Activated naive CD4-positive, alpha-beta T cell treated with anti-CD3 and anti-CD28 coated beads, Interleukin-2, amount 10 ng/mL, durations not matched to agents 7 days and 5 days (primary cell): ENCODE measurements around the gene HSFX4.
"Not testable (repeated sequence)": the region's sequence is repeated elsewhere in the genome, so short reads cannot be mapped to it uniquely, and the experiment has no call there.

Experiments
- CTCF ChIA-PET: fragments of 350-600 bp; sonication (Branson Sonifier 250); formaldehyde crosslinking; loops from one replicate; lab custom pipeline; 2021; ENCODE audit warnings: antibody characterized with exemption; lab: Charles Lee
- DNase-seq: peaks from one replicate; pipeline ENCODE4 v3.0.0-alpha.2; 2020
- H3K27ac Mint-ChIP-seq: one replicate; pipeline ENCODE4 v1.8.0; 2021; ENCODE audit warnings: mild to moderate bottlenecking, moderate library complexity, mixed read lengths
- H3K27me3 Mint-ChIP-seq: one replicate; pipeline ENCODE4 v1.8.0; 2021; ENCODE audit warnings: mild to moderate bottlenecking, mixed read lengths
- H3K36me3 Mint-ChIP-seq: one replicate; pipeline ENCODE4 v1.8.0; 2021; ENCODE audit warnings: mixed read lengths
- H3K4me1 Mint-ChIP-seq: one replicate; pipeline ENCODE4 v1.8.0; 2021; ENCODE audit warnings: mixed read lengths
- H3K4me3 Mint-ChIP-seq: one replicate; pipeline ENCODE4 v1.8.0; 2021; ENCODE audit warnings: mild to moderate bottlenecking, moderate library complexity, mixed read lengths
- H3K9me3 Mint-ChIP-seq: one replicate; pipeline ENCODE4 v1.8.0; 2021; ENCODE audit warnings: mixed read lengths

Gene HSFX4

GRCh38 chrX:149945820-149946219 is 16.4 kb downstream of the HSFX4 start:
- DNase-seq, H3K4me3 Mint-ChIP-seq, H3K4me1 Mint-ChIP-seq, H3K36me3 Mint-ChIP-seq, H3K27ac Mint-ChIP-seq, H3K9me3 Mint-ChIP-seq, CTCF ChIA-PET, H3K27me3 Mint-ChIP-seq: not testable (repeated sequence)

GRCh38 chrX:149946932-149947331 is 17.6 kb downstream of the HSFX4 start:
- DNase-seq, H3K4me1 Mint-ChIP-seq, H3K27ac Mint-ChIP-seq, H3K27me3 Mint-ChIP-seq, H3K9me3 Mint-ChIP-seq, H3K4me3 Mint-ChIP-seq, CTCF ChIA-PET, H3K36me3 Mint-ChIP-seq: not testable (repeated sequence)

- H3K27ac Mint-ChIP-seq: no peak overlapping the region
- H3K4me1 Mint-ChIP-seq: no peaks in the 10 kb centered on the region
- no peaks in the 10 kb centered on the region for H3K27me3 Mint-ChIP-seq
- DNase-seq: no peak
- peaks cover 9% of the 10 kb centered on the region for H3K36me3 Mint-ChIP-seq
- no peak overlapping the region for H3K4me3 Mint-ChIP-seq
- CTCF ChIA-PET: no interaction called here
- no peaks in the 10 kb centered on the region for H3K9me3 Mint-ChIP-seq
Measured at GRCh38 chrX:149948016-149948415, 18.6 kb downstream of the HSFX4 start.

- DNase-seq: no peak
- Mint-ChIP-seq H3K36me3 (peaks cover 15% of the 10 kb centered on the region), H3K9me3 (no peaks in the 10 kb centered on the region), H3K27me3 (no peaks in the 10 kb centered on the region), H3K27ac (no peak overlapping the region), H3K4me1 (no peaks in the 10 kb centered on the region), H3K4me3 (no peak overlapping the region)
- CTCF ChIA-PET: interaction anchor here (0.6 to 1.8 kb wide), 6 partner anchors 78 to 1445 kb away, joined by 3 to 6 read pairs (median 4); partner anchors contain the start of gene MAMLD1
Measured at GRCh38 chrX:149949743-149950436, 20.5 kb downstream of the HSFX4 start.

GRCh38 chrX:149950681-149951080 is 21.3 kb downstream of the HSFX4 start:
- Mint-ChIP-seq H3K4me3 (no peak overlapping the region), H3K4me1 (no peaks in the 10 kb centered on the region), H3K9me3 (no peaks in the 10 kb centered on the region), H3K27me3 (no peaks in the 10 kb centered on the region), H3K36me3 (peaks cover 15% of the 10 kb centered on the region), H3K27ac (no peak overlapping the region)
- CTCF ChIA-PET: interaction anchor here (0.8 to 1.8 kb wide), 4 partner anchors 78 to 730 kb away, joined by 3 to 6 read pairs (median 3); no protein-coding TSS in a partner anchor
- peak; percentile 28 for DNase-seq

GRCh38 chrX:149961572-149961971 is 32.2 kb downstream of the HSFX4 start:
- DNase-seq: no peak
- Mint-ChIP-seq H3K9me3 (no peaks in the 10 kb centered on the region), H3K4me3 (no peak overlapping the region), H3K27ac (no peak overlapping the region), H3K36me3 (peaks cover 17% of the 10 kb centered on the region), H3K27me3 (no peaks in the 10 kb centered on the region), H3K4me1 (no peaks in the 10 kb centered on the region)
- CTCF ChIA-PET: no interaction called here

- H3K4me1 Mint-ChIP-seq: no peaks in the 10 kb centered on the region
- H3K27me3 Mint-ChIP-seq: no peaks in the 10 kb centered on the region
- H3K27ac Mint-ChIP-seq: no peak overlapping the region
- peaks cover 17% of the 10 kb centered on the region for H3K36me3 Mint-ChIP-seq
- no peak for DNase-seq
- H3K9me3 Mint-ChIP-seq: no peaks in the 10 kb centered on the region
- H3K4me3 Mint-ChIP-seq: no peak overlapping the region
- CTCF ChIA-PET: interaction anchor here (0.6 kb wide), 1 partner anchor 749 kb away, joined by 3 read pairs; no protein-coding TSS in a partner anchor
Measured at GRCh38 chrX:149962010-149962409, 32.6 kb downstream of the HSFX4 start.

GRCh38 chrX:149962859-149963757 is 33.7 kb downstream of the HSFX4 start:
- Mint-ChIP-seq H3K4me3 (no peak overlapping the region), H3K36me3 (peaks cover 20% of the 10 kb centered on the region), H3K27me3 (no peaks in the 10 kb centered on the region), H3K4me1 (no peaks in the 10 kb centered on the region), H3K27ac (no peak overlapping the region), H3K9me3 (no peaks in the 10 kb centered on the region)
- CTCF ChIA-PET: interaction anchor here (0.6 to 1.1 kb wide), 4 partner anchors 10 to 397 kb away, joined by 3 to 4 read pairs (median 3); no protein-coding TSS in a partner anchor
- peak; percentile 38 for DNase-seq

- CTCF ChIA-PET: no interaction called here
- Mint-ChIP-seq H3K27ac (no peak overlapping the region), H3K4me3 (no peak overlapping the region), H3K9me3 (no peaks in the 10 kb centered on the region), H3K36me3 (no peaks in the 10 kb centered on the region), H3K4me1 (no peaks in the 10 kb centered on the region), H3K27me3 (no peaks in the 10 kb centered on the region)
- DNase-seq: no peak
Measured at GRCh38 chrX:149979126-149979644, 49.8 kb downstream of the HSFX4 start.
